IPS-15b (cell line): ENCODE results near the gene ACAT2.
"Not testable (repeated sequence)": the region's sequence is repeated elsewhere in the genome, so short reads cannot be mapped to it uniquely, and the experiment has no call there.

ENCODE experiments used
- H3K27me3 ChIP-seq: one replicate; pipeline ENCODE4 v1.6.1; 2013; ENCODE audit warnings: low read length; ENCODE audit not compliant: control insufficient read depth, insufficient read depth
- H3K36me3 ChIP-seq: one replicate; pipeline ENCODE4 v1.6.1; 2013; ENCODE audit warnings: low read length; ENCODE audit not compliant: control insufficient read depth, insufficient read depth
- H3K4me1 ChIP-seq: one replicate; pipeline ENCODE4 v1.6.1; 2013; ENCODE audit warnings: mild to moderate bottlenecking, low read length; ENCODE audit not compliant: control insufficient read depth, insufficient read depth
- H3K4me3 ChIP-seq: one replicate; pipeline ENCODE4 v1.5.1; 2013; ENCODE audit warnings: low read depth, low read length
- H3K9ac ChIP-seq: one replicate; pipeline ENCODE4 v1.6.1; 2013; ENCODE audit warnings: low read depth, mild to moderate bottlenecking, low read length
- H3K9me3 ChIP-seq: one replicate; pipeline ENCODE4 v1.6.1; 2013; ENCODE audit warnings: mild to moderate bottlenecking, low read length; ENCODE audit not compliant: control insufficient read depth, insufficient read depth

ACAT2 gene

DNA sequence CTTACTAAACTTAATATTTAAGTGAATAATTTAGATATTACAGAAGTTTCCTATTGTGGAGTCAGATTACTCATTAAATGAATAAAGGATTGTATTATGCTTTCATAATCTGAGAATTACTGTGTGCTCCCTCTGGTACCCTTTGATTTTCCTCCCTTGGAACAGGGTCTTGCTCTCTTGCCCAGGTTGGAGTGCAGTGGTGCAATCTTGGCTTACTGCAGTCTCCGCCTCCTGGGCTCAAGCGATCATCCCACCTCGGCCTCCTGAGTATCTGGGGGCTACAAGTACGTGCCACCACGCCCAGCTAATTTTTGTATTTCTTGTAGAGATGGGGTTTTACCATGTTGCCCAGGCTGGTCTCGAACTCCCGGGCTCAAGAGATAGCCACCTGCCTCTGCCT, 24.9 kb upstream of the ACAT2 start:
- H3K4me1 ChIP-seq = no peaks in the 10 kb centered on the region
- no peaks in the 10 kb centered on the region for H3K27me3 ChIP-seq
- H3K9me3 ChIP-seq = no peaks in the 10 kb centered on the region
- H3K36me3 ChIP-seq = peaks cover 6% of the 10 kb centered on the region
- no peak overlapping the region for H3K9ac ChIP-seq
- no peak overlapping the region for H3K4me3 ChIP-seq

DNA sequence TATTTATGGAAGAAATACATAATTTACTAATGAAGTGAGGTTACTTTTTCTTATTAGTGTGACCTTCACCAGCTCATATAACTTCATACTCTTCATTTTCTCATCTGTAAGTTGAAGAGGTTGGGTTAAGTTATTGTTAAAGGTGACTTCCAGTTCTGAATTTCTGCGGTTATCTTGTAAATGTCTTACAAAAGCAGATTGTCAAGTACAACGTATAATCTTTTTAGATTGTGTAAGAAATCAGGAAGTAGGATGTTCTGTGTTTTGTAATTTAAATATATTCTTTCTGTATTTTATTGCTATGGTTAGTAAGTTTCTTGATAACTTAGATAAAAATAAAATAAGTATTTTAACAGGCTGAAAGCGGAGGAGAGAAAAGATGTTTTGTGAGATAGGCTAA, 22.5 kb upstream of the ACAT2 start:
- H3K9me3 ChIP-seq = no peaks in the 10 kb centered on the region
- H3K9ac ChIP-seq = no peak overlapping the region
- no peaks in the 10 kb centered on the region for H3K4me1 ChIP-seq
- H3K36me3 ChIP-seq = peaks cover 15% of the 10 kb centered on the region
- H3K4me3 ChIP-seq = no peak overlapping the region
- no peaks in the 10 kb centered on the region for H3K27me3 ChIP-seq

DNA sequence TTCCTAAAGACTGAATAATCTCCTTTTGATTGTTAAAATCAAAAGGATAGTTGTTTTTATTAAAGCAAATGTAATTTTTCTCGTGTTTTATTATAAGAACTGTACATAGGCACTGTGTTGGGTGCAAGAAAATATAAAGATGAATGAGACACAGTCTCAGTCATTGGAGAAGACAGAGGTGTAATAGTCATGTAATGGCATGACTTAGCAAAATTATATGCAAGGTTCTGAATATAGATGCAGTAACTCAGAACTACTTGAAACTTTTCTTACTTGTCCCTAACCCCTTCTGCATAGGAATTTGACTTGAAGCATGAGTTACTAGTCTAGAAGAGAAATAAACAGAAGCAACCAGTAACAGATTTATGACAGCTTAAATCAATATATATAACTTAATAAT, 19.7 kb upstream of the ACAT2 start:
- Histone ChIP-seq H3K9ac (no peak overlapping the region), H3K36me3 (peaks cover 19% of the 10 kb centered on the region), H3K4me3 (no peak overlapping the region), H3K4me1 (no peaks in the 10 kb centered on the region), H3K27me3 (no peaks in the 10 kb centered on the region), H3K9me3 (no peaks in the 10 kb centered on the region)

DNA sequence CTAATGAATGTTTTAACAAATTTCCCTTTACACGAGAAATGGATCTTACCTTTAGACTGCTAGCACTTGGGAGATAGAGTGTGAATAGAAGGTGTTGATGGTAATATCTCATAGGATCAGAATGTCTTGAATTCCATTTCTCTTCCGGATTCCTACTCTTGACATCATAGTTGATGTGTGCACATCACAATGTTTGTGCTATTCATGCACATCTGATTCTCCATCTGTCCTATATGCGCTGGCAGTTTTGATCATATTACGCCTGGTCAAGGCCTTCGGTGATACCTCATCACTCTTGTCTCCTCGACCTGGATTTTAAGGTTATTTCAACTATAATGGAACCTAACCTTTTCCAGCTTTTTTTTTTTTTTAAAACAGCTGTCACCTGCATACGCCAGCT, 16.8 kb upstream of the ACAT2 start:
- Histone ChIP-seq H3K9ac (no peak overlapping the region), H3K36me3 (peaks cover 19% of the 10 kb centered on the region), H3K4me1 (no peaks in the 10 kb centered on the region), H3K4me3 (no peak overlapping the region), H3K27me3 (no peaks in the 10 kb centered on the region), H3K9me3 (no peaks in the 10 kb centered on the region)

DNA sequence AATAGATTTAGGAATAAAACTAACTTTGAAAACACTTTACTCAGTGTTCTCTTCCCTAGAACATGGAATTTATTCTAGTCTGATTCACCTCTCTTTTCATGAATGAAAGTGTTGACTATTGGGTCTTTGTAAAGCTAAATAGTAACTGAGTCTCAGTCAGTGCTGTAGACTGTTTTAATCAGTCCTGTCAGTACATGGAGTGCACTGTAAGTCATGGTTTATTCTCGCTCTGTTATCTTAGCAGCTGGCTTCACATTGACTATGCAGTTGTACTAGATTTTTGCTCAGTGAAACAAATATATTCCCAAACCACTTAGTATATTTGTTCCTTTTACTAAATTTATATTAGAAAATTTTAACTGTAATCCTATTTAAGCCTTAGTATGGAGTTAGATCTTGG, 15.1 kb upstream of the ACAT2 start:
- no peaks in the 10 kb centered on the region for H3K9me3 ChIP-seq
- no peak overlapping the region for H3K9ac ChIP-seq
- no peak overlapping the region for H3K4me3 ChIP-seq
- peaks cover 13% of the 10 kb centered on the region for H3K36me3 ChIP-seq
- H3K4me1 ChIP-seq = no peaks in the 10 kb centered on the region
- H3K27me3 ChIP-seq = no peaks in the 10 kb centered on the region

DNA sequence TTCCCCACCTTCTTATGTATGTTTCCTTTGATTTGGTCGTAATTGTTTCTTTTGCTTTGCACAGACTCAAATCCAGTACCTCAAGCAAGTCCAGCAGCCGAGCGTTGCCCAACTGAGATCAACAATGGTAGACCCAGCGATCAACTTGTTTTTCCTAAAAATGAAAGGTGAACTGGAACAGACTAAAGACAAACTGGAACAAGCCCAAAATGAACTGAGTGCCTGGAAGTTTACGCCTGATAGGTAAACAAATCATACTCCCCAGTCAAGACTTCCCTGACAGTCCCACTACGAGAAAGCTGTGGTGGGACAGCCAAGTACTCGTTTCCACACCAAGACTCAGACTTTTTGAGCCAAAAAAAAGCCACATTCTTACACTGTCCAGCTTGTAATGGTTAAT, 13.7 kb upstream of the ACAT2 start:
- not testable (repeated sequence) for H3K27me3 ChIP-seq, H3K36me3 ChIP-seq, H3K9me3 ChIP-seq, H3K4me3 ChIP-seq, H3K4me1 ChIP-seq, H3K9ac ChIP-seq

DNA sequence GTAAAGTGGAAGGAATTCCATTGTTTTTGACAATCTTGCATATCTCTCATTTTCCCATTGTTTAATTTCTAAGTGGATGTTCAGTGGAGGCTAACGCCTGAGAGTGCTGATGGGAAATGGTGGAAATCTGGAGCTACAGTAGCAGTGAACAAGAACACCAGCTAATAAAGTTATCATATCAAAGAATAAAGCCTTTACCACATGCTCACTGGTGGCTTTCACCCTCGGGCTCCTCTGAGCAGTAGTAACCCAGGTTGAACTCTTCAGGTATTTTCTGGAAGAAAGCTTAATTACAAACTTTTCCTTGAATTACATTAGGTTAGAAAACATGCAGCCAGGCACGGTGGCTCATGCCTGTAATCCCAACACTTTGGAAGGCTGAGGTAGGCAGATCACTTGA, 10.4 kb upstream of the ACAT2 start:
- Histone ChIP-seq H3K36me3 (peaks cover 13% of the 10 kb centered on the region), H3K9me3 (no peaks in the 10 kb centered on the region), H3K4me3 (no peak overlapping the region), H3K4me1 (no peaks in the 10 kb centered on the region), H3K9ac (no peak overlapping the region), H3K27me3 (no peaks in the 10 kb centered on the region)

DNA sequence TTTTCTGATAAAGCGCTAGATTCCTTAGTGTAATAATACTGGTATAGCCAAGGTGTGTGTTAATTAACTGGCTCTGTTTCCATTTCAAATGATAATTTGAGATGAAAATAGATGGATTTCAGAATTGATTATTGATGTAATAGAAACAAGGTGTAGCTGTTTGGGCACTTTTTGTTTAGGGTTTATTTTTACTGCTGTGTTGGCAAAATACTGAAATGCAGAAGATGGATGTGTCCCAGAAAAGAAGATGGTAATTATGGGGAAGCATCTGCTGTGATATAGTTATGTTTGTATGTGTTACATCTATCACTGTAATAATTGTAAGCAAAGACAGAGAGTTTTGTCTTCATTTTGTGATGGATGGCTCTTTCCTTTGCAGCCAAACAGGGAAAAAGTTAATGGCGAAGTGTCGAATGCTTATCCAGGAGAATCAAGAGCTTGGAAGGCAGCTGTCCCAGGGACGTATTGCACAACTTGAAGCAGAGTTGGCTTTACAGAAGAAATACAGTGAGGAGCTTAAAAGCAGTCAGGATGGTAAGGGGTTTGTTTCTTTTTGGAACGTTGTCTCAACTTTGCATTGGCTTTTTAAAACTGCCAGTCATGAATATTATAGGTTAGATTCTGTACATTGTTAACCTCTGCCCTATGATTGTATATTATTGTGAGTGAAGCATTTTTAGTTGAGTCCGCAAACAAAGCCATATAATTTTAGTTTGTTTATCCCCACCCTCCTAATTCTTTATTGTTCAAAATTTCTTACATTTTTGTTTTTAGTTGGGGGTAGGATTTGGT, 8.6 kb upstream of the ACAT2 start:
- H3K4me1 ChIP-seq = no peaks in the 10 kb centered on the region
- H3K36me3 ChIP-seq = peaks cover 13% of the 10 kb centered on the region
- H3K4me3 ChIP-seq = no peak overlapping the region
- no peaks in the 10 kb centered on the region for H3K9me3 ChIP-seq
- no peak overlapping the region for H3K9ac ChIP-seq
- H3K27me3 ChIP-seq = no peaks in the 10 kb centered on the region

DNA sequence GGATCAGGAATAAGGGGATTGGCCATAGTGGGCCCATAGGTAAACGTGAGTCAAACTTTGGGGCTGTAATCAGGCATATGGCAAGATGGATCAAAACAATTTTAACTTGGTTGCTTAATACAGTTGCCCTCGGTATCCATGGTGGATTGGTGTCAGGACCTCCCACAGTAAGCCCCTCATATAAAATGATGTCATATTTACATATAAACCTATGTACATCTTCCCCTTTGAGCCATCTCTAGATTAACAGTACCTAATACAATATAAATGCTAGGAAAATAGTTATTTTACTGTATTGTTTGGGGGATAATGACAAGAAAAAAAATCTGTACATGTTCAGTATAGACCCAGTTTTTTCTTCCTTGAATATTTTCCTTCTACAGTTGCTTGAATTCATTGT, 7.4 kb upstream of the ACAT2 start:
- Histone ChIP-seq H3K27me3 (no peaks in the 10 kb centered on the region), H3K4me3 (no peak overlapping the region), H3K9ac (no peak overlapping the region), H3K4me1 (no peaks in the 10 kb centered on the region), H3K9me3 (no peaks in the 10 kb centered on the region), H3K36me3 (peaks cover 13% of the 10 kb centered on the region)

DNA sequence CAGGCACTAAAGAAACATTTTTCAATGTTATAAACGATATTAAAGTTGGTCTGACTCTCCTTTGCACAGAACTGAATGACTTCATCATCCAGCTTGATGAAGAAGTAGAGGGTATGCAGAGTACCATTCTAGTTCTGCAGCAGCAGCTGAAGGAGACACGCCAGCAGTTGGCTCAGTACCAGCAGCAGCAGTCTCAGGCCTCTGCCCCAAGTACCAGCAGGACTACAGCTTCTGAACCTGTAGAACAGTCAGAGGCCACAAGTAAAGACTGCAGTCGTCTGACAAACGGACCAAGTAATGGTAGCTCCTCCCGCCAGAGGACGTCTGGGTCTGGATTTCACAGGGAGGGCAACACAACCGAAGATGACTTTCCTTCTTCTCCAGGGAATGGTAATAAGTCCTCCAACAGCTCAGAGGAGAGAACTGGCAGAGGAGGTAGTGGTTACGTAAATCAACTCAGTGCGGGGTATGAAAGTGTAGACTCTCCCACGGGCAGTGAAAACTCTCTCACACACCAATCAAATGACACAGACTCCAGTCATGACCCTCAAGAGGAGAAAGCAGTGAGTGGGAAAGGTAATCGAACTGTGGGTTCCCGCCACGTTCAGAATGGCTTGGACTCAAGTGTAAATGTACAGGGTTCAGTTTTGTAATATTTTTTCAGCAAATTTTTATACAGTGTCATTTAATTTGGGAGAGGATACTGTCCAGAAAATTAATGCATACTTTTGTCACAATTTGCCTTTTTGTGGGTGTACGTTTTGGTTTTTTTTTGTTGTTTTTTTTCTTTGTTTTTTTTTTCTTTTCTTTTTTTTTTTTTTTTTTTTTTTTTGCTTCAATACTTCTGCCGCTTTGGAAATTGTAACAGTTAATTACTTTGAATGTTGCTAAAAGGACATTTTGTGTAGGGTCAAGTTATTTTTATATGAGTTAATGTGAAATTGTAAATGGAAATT, 6.6 kb upstream of the ACAT2 start:
- Histone ChIP-seq H3K4me1 (peaks cover 3% of the 10 kb centered on the region), H3K4me3 (no peak overlapping the region), H3K27me3 (no peaks in the 10 kb centered on the region), H3K36me3 (peaks cover 13% of the 10 kb centered on the region), H3K9ac (no peak overlapping the region), H3K9me3 (no peaks in the 10 kb centered on the region)

DNA sequence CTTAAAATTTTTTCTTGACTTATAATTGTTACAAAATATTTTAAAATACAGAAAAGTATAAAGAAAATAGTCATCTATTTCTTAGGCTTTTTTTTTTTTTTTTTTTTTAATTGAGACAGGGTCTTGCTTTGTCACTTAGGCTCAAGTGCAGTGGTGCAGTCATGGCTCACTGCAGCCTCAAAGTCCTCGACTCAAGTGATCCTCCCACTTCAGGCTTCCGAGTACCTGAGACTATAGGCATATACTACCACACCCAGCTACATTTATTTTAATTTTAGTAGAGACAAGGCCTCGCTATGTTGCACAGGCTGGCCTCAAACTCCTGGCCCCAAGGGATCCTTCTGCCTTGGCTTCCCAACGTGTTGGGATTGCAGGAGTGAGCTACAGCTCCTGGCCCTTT, 5.3 kb upstream of the ACAT2 start:
- H3K4me1 ChIP-seq = peaks cover 8% of the 10 kb centered on the region
- H3K9me3 ChIP-seq = no peaks in the 10 kb centered on the region
- peaks cover 13% of the 10 kb centered on the region for H3K36me3 ChIP-seq
- H3K9ac ChIP-seq = no peak overlapping the region
- no peak overlapping the region for H3K4me3 ChIP-seq
- H3K27me3 ChIP-seq = no peaks in the 10 kb centered on the region
